Activated T-cell treated with anti-CD3 and anti-CD28 coated beads, Interleukin-2, amount 50 U/mL, for 24 hours (primary cell): ENCODE measurements around the gene TRPM4.

Experiments used
- DNase-seq: peaks from one replicate; pipeline ENCODE4 v3.0.0-alpha.2; 2020
- H3K27ac Mint-ChIP-seq: 2 replicates; pipeline ENCODE4 v1.8.0; 2020; ENCODE audit warnings: mild to moderate bottlenecking, mixed read lengths
- H3K27me3 Mint-ChIP-seq: 2 replicates; pipeline ENCODE4 v1.8.0; 2020; ENCODE audit warnings: mixed read lengths
- H3K36me3 Mint-ChIP-seq: 2 replicates; pipeline ENCODE4 v1.8.0; 2020; ENCODE audit warnings: low read depth, mixed read lengths
- H3K4me1 Mint-ChIP-seq: 2 replicates; pipeline ENCODE4 v1.8.0; 2020; ENCODE audit warnings: low read depth, mixed read lengths
- H3K4me3 Mint-ChIP-seq: 2 replicates; pipeline ENCODE4 v1.8.0; 2020; ENCODE audit warnings: mild to moderate bottlenecking, moderate library complexity, mixed read lengths
- H3K9me3 Mint-ChIP-seq: 2 replicates; pipeline ENCODE4 v1.8.0; 2020; ENCODE audit warnings: mixed read lengths

Gene TRPM4

DNA sequence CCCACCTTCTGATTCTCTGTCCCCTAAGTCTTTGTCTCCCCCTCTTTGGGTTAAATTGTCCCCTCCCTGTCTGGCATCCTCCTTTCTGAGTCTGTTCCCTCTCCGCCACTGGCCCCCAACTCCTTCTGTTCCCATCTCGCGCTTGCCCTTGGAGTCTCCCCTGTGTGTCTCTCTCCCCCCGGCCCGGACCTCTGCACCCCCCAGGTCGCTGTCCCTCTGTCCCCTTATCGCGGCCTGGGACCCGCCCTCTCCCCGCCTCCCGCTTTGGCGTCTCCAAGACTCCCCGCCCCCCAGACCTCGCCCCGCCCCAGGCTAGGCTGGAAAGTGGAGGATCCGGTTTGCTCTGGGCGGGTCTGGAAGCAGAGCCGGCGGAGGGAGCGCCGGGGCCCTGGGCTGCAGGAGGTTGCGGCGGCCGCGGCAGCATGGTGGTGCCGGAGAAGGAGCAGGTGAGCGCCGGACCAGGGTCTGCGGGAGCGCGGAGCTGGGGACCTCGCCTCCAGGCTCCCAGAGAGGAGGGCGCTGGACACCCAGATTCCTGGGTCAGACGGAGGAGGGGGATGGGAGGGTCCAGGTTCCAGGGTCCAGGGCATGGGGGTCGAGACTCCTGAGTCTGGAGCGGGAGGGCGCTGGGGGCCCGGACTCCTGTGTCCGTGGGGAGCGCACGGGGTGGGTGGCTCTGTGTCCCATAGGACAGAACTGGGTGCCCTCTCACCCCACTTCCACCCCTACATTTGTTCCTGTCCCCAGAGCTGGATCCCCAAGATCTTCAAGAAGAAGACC is at the start of gene TRPM4:
Gene TRPM4 (plus strand): TSS at position 348 of the 780 bp plus-strand sequence. CDS start 75 bp downstream, at position 423.
- no peak within 1 kb of the TSS for H3K27ac Mint-ChIP-seq
- H3K4me1 Mint-ChIP-seq, result peaks cover 7% of the 10 kb centered on the region
- H3K27me3 Mint-ChIP-seq, result peaks cover 76% of the 10 kb centered on the region
- peak within 1 kb of the TSS; percentile 55 for H3K4me3 Mint-ChIP-seq
- peak; percentile 70 for DNase-seq
- no peaks in the 10 kb centered on the region for H3K9me3 Mint-ChIP-seq
- H3K36me3 Mint-ChIP-seq, result no peaks in the 10 kb centered on the region

DNA sequence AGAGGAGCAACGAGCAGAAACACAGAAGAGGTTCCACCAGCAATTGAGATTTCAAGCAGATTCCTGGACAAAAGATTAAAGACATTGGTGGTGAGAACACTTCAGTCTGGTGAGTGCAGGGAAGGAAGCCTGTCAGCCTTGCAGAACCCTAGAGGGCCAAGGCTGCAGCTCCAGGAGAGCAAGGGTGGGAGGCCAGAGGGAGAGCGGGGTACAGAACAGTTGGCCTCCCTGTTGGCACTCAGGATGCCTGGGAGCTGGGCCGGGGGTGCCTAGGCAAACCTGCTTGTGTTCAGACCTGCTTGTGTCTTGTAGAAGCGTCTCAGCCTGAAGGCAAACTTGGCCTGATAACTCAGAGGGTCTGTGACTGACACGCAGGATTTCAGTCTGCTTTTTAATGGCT is 48.5 kb upstream of the TRPM4 start:
- Mint-ChIP-seq H3K27me3 (no peaks in the 10 kb centered on the region), H3K27ac (no peak overlapping the region), H3K4me1 (peaks cover 18% of the 10 kb centered on the region), H3K4me3 (no peak overlapping the region), H3K9me3 (no peaks in the 10 kb centered on the region), H3K36me3 (peaks cover 61% of the 10 kb centered on the region)
- no peak for DNase-seq

DNA sequence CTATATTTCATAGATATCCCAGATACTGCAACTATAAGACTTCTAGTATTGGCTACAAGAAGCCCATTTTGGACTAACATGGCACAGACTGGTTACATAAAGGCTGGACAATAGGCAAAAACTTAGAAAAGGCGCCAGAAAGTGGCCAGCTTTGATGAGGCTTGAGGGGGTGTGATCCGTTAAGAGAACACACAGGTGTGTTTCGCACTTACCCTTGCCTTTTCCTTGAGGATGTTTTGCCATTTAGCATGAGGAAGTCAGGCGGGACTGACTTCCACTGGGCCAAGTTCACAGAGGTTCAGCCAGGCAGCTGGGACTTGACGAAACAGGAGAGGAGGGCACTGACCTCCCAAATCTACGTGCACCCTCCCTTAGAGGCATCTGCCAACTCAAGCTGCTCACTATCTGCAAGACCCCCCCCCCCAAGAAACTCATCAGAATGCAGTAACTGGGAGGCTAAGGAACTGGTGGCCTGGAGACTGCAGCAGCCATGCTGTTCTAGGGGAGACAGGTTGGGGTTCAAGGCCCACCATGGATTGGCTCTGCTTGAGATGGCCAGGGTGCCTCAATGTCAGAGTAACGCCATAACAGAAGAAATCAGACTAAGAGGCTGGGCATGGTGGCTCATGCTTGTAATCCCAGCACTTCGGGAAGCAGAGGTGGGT is 47.9 kb upstream of the TRPM4 start:
- Mint-ChIP-seq H3K36me3 (peaks cover 55% of the 10 kb centered on the region), H3K4me3 (no peak overlapping the region), H3K9me3 (no peaks in the 10 kb centered on the region), H3K4me1 (peaks cover 18% of the 10 kb centered on the region), H3K27me3 (no peaks in the 10 kb centered on the region), H3K27ac (no peak overlapping the region)
- no peak for DNase-seq

DNA sequence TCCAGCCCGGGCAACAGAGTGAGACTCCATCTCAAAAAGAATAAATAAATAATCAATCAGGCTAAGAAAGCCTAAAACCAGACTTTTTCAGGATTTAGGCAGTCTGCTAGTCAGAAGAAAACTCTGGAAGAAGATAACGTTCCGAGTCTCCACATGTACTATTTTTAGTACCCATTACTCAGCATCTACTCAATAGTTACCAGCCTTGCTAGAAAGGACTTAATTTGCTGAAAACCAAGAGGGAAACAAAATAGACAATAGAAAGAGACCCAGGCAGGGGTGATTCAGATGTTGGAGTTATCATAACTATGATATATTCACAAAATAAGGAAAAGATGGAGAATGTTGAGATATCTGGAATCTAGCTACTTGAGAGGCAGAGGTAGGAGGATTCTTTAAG is 47.0 kb upstream of the TRPM4 start:
- DNase-seq, result no peak
- Mint-ChIP-seq H3K4me3 (no peak overlapping the region), H3K9me3 (no peaks in the 10 kb centered on the region)

DNA sequence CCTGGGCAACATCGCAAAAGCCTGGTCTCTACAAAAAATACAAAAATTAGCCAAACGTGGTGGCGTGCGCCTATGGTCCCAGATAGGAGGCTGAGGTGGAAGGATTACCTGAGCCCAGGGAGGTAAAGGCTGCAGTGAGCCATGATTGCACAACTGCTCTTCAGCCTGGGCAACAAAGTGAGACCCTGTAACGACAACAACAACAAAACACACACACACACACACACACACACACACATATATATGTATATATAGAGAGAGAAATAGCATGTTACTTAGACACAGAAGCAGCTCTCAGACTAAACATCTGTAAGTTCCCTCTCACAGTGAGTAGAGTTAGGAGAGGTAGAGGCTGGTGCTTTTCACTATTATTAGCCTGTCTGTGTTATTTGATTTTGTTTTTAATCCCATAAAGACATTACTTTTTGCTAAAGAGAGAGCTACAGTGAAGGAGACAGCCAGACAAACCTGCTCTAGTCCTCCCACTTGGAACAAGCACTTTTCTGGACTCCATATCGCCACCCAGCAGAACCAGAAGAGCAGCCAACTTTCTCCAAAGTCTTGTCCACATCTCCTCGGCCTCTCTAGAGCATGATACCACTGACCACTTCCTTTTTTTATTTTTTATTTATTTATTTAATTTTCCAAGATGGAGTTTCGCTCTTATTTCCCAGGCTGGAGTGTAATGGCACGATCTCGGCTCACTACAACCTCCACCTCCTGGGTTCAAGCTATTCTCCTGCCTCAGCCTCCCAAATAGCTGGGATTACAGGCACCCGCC is 46.2 kb upstream of the TRPM4 start:
- Mint-ChIP-seq H3K36me3 (peaks cover 38% of the 10 kb centered on the region), H3K27me3 (no peaks in the 10 kb centered on the region), H3K27ac (no peak overlapping the region), H3K9me3 (no peaks in the 10 kb centered on the region), H3K4me3 (no peak overlapping the region), H3K4me1 (peaks cover 22% of the 10 kb centered on the region)
- DNase-seq, result no peak

More for the DNA sequence above, 47.0 kb upstream of the TRPM4 start:
- Mint-ChIP-seq H3K27me3 (no peaks in the 10 kb centered on the region), H3K36me3 (peaks cover 46% of the 10 kb centered on the region), H3K27ac (no peak overlapping the region), H3K4me1 (peaks cover 22% of the 10 kb centered on the region)

DNA sequence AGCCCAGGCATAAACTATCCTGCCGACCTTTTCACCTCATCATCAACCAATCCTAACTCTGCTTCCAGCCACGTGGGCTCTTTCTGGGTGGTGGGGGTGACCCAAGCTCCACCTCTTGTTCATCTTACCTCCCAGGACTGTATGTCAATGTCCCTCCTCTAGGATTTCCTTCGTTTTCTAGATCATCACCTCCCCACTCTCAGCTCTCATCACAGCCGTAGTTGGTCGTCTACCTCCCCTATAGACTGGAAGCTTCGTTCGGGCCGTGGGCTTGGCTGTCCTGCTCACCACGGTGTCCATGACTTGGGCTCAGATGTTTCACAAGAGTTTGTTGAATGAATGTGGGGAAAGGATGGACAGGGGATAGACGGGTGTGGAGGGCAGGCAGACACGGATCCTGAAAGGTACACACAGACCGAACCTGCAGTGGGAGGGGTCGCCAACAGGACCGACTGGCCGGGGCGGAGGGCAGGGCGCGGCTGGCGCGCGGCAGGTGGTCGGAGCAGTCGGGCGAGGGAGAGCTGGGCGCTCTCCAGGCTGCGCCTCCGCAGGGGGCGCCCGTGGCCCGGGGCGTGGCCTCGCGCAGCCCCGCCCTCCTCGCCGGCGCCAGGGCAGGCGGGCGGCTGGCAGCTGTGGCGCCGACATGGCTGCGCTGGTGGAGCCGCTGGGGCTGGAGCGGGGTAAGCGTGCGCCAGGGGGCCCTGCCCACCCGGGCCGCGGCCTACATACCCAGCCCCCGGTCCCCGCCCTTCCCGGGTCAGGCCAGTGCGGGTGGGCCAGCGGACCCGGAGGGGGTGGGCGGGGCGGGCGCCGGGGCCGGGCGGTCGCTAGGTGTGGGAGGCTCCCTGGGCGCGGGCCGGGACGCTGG is 43.6 kb upstream of the TRPM4 start, which contains the start of gene LIN7B:
Gene LIN7B (plus strand): TSS at position 609 of the 868 bp plus-strand sequence. CDS start 35 bp downstream, at position 644.
- Mint-ChIP-seq H3K27me3 (no peaks in the 10 kb centered on the region), H3K4me3 (peak within 1 kb of the TSS; percentile 79), H3K36me3 (peaks cover 18% of the 10 kb centered on the region), H3K27ac (peak within 1 kb of the TSS; percentile 34), H3K4me1 (peaks cover 32% of the 10 kb centered on the region), H3K9me3 (no peaks in the 10 kb centered on the region)
- peak; percentile 89 for DNase-seq

DNA sequence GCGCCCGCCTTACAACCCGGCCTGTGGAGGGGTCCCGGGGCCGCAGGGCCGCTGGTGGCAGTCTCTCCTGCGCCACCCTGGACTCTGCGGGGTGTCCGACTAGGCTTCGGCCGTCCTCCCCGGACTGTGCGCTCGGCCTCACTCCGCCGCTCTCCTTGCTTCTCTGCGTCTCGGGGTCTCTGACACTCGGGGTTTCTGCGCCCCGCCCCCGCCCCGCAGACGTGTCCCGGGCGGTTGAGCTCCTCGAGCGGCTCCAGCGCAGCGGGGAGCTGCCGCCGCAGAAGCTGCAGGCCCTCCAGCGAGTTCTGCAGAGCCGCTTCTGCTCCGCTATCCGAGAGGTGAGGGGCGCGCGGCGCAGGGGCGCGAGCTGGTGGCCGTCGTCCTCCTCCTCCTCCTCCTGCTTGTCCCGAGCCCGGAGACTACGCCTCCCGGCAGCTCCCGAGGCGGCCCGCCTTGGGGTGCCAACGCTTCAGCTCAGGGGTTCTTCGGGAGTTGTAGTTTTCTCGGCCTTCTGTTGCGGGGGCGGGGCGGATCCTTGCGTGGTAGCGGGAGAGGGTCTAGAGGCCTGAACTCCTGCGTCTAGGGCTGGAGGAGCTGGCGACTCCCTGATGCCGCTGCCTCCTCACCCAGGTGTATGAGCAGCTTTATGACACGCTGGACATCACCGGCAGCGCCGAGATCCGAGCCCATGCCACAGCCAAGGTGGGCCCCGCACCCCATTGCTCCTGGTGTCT is 42.8 kb upstream of the TRPM4 start:
- peak; percentile 74 for DNase-seq
- Mint-ChIP-seq H3K27me3 (peaks cover under 1% of the 10 kb centered on the region), H3K4me3 (peak overlapping the region; percentile 75), H3K36me3 (peaks cover 10% of the 10 kb centered on the region), H3K4me1 (peaks cover 32% of the 10 kb centered on the region), H3K27ac (no peak overlapping the region), H3K9me3 (no peaks in the 10 kb centered on the region)

DNA sequence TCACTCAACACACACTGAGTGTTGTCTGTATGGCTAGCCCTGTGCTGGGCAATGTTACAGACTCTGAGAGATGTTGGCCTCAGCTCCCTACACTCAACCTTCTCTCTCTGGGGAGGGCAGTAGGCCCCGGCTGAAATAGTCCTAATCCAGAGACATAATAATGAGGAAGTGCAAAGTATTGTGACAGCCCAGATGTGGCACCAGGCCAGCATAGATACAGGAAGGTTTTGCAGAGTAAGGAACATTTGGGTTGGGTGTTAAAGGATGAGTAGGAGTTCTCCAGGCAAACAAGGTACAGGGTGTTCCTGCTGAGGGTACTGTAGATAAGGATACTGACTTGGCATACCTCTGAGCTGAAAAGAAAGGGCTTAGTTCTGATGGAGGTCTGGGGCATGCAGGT is 41.0 kb upstream of the TRPM4 start:
- Mint-ChIP-seq H3K4me1 (peaks cover 39% of the 10 kb centered on the region), H3K9me3 (no peaks in the 10 kb centered on the region), H3K36me3 (peaks cover 6% of the 10 kb centered on the region), H3K4me3 (peak overlapping the region; percentile 30), H3K27me3 (peaks cover 11% of the 10 kb centered on the region), H3K27ac (no peak overlapping the region)
- no peak for DNase-seq

DNA sequence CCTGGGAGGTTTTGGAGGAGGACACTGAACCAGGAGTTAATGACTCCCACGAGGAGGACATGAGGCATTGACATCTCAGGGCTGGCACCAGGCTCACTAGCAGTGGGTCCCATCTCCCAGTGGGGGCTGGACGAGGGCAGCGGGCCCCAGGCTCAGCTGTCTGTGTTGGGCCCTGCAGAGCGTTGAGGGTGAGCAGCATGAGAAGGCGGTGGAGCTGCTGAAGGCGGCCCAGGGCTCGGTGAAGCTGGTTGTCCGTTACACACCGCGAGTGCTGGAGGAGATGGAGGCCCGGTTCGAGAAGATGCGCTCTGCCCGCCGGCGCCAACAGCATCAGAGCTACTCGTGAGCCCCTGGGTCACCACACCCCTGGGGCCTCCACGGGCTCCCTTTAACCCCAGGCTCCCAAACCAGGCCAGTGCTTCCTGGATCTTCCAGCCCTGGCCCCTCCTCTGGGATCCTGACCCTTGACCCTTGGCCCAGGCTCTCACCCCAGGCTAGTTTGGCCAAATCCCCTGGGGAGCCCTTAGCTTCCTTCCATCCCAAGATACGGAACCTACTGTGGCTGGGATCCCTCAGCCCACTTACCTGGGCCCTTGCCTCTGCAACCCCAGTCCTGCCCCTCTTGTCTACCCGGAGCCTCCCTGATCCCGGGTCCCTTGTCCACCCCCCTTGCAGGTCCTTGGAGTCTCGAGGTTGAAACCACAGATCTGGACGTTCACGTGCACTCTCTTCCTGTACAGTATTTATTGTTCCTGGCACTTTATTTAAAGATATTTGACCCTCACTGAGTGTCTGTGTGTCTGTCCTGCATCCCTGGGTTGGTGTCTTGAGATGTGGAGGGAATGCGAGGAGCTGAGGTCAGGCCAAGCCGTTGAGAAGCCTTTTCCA is 39.7 kb upstream of the TRPM4 start:
- H3K27me3 Mint-ChIP-seq, result peaks cover 11% of the 10 kb centered on the region
- H3K36me3 Mint-ChIP-seq, result peaks cover 5% of the 10 kb centered on the region
- H3K27ac Mint-ChIP-seq, result peak overlapping the region; percentile 93
- peak overlapping the region; percentile 85 for H3K4me3 Mint-ChIP-seq
- peaks cover 37% of the 10 kb centered on the region for H3K4me1 Mint-ChIP-seq
- no peak for DNase-seq
- H3K9me3 Mint-ChIP-seq, result no peaks in the 10 kb centered on the region

DNA sequence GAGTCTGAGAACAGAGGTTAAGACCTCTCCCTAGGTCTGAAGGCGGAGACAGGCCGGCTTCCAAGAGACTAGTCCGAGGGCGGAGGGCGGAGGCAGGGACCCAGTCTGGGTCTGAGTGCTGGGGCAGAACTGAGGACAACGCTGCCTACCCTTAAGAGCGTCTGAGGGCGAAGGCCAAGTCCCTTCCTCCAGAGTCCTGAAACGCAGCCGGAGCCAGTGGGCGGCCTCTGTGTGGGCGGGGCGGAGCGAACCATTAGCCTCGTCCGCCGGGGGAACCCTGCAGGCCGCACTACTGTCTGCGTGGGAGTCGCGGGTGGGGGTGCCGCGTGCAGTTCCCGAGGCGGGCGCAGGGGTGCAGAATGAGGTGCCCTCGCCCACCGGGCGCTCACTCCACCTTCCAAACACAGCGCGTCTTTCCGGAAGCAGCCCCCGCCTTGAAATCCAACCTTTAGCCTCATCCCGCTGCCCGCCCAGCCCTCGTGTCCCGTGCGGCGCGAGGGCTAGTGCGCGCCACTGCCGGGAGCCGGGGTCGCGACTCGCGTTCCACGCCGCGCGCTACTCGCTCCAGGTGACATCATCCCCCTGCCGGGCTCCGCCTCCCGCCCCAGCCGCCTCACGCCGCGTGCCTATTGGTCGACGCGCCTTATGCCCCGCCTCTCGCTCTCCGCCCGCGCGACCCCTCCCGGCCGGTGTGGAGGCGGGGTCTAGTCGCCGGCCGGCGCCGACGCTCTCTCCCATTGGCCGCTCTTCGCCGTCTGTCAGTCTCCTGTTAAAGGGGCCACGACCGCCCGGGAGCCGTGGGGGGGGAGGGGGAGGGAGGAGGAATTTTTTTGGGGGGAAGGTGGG is 38.8 kb upstream of the TRPM4 start, which contains the start of gene C19orf73:
Gene C19orf73 (minus strand): TSS at position 579 of the 846 bp plus-strand sequence. CDS start 121 bp downstream, at position 458.
- Mint-ChIP-seq H3K36me3 (peaks cover 5% of the 10 kb centered on the region), H3K27ac (peak within 1 kb of the TSS; percentile 93), H3K4me3 (peak within 1 kb of the TSS; percentile 85), H3K27me3 (peaks cover 11% of the 10 kb centered on the region), H3K4me1 (peaks cover 31% of the 10 kb centered on the region), H3K9me3 (no peaks in the 10 kb centered on the region)
- peak; percentile 98 for DNase-seq

DNA sequence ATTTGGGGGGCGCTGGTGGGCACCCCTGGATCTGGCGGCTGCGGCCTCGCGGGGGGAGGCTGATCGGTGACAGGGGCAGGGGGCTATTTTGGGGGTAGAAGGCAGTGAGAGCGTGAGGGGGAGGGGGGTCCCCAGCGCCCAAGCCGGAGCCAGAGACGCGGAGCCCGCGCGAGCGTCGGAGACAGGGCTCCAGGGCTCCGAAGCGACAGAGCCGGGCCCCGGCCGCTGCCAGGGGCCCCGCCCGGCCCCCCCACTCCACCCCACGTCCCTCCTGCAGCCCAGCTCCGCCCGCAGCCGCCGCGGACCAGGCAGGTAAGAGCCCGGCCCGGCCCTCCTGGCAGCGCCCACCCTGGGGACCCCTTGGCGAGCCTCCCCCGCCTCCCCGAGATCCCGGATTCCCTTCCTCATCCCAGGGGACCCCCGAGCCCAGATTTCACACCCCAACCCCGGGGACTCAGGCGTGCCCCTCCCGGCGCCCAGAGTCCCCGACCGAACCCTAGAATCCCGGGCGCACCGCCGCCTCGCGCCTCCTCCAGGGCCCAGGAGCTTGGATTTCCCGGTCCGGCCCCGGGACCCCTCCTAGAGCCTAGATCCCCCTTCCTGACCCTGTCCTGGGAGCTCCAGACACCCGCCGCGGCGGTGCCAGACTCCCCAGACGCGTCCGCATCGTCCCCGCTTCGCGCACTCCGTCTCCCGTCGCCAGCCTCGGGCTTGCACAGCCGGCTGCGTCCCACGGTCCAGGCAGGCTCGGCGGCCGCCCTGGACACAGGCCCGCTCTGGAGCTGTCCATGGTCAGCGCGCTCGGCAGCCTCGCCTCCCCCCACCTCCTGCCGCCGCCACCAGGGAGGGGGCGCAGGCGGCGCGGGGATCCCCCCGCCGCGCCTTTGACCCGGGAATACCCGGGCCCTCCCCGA is 37.9 kb upstream of the TRPM4 start, which contains the start of gene PPFIA3:
Gene PPFIA3 (plus strand): TSS at position 134 of the 914 bp plus-strand sequence. CDS start 8,330 bp downstream, outside the sequence.
- Mint-ChIP-seq H3K4me3 (peak within 1 kb of the TSS; percentile 85), H3K4me1 (peaks cover 28% of the 10 kb centered on the region), H3K9me3 (no peaks in the 10 kb centered on the region), H3K27ac (peak within 1 kb of the TSS; percentile 93), H3K27me3 (peaks cover 11% of the 10 kb centered on the region), H3K36me3 (peaks cover 5% of the 10 kb centered on the region)
- peak; percentile 58 for DNase-seq
